Measurements from ENCODE around the gene HHEX.
"Not testable (repeated sequence)": the region's sequence is repeated elsewhere in the genome, so short reads cannot be mapped to it uniquely, and the experiment has no call there.

The HHEX gene

DNA sequence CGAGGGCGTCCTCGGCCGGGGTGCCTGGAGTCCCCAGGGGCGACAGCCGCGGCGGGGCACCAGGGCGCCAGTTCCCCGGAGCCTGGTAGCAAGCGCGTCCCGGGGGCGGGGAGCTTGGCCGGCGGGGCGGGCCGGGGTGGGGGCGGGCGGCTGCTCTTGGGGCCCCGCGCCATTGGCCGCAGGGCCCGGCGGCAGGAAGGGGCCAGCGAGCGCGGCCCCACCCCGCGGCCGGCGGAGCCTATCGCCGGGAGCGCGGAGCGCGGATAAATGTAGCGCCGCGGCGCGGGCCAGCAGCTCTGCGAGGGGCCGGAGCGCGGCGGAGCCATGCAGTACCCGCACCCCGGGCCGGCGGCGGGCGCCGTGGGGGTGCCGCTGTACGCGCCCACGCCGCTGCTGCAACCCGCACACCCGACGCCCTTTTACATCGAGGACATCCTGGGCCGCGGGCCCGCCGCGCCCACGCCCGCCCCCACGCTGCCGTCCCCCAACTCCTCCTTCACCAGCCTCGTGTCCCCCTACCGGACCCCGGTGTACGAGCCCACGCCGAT is at the start of gene HHEX:
HHEX (plus strand) TSS at position 293 of the 548 bp plus-strand sequence; CDS start at position 325, 32 bp downstream.
- DNase-seq (ENCODE audit: low spot score), result peak; percentile 60

DNA sequence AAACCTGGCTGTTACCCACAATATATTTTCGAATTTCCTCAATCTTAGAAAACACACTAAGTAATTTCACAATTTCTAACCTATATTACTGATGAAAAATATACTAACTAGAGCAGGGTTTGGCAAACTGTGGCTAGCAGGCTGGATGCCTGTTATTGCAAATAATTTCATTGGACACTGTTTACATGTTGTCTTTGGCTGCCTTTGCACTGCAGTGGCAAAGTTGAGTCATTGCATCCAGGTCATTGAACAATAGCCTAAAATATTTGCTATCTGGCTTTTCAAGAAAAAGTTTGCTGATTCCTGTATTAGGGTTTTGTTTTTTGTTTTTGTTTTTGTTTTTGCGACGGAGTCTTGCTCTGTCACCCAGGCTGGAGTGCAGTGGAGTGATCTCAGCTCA is 49.6 kb upstream of the HHEX start:
- no peak for DNase-seq (ENCODE audit: low spot score)

DNA sequence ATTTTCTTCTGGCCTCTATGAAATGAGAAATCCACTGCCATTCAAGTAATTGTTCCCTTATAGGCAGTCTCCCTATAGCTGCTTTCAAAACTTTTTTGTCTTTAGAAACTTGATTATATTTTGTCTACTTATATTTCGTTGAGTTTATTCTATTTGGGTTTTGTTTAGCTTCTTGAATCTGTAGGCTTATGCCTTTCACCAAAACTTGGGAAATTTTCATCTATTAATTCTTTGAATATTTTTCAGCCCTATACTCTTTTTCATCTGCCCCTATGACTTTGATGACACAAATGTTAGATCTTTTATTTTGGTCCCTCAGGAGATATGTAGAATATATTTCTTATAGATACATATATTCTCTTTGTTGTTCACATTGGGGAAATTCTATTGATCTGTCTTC is 48.3 kb upstream of the HHEX start:
- no peak for DNase-seq (ENCODE audit: low spot score)

DNA sequence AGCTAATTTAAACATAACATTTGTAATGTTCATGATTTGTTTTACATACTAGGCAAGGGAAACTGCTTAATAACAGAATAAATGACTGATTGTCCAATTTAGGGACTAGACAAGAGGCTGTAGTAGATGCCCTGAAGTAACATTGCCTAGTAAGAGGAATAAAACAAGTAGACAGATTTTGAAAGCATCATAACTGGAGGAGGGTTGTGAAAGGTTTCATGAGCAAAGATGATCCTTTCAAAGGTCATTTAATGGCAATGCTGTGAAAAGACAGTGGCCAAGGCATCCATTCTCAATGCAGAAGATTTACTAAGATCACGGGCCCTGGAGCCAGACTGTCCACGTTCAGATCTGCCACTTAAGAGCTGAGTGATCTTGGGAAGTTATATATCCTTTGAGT is 44.8 kb upstream of the HHEX start:
- DNase-seq (ENCODE audit: low spot score), result no peak

DNA sequence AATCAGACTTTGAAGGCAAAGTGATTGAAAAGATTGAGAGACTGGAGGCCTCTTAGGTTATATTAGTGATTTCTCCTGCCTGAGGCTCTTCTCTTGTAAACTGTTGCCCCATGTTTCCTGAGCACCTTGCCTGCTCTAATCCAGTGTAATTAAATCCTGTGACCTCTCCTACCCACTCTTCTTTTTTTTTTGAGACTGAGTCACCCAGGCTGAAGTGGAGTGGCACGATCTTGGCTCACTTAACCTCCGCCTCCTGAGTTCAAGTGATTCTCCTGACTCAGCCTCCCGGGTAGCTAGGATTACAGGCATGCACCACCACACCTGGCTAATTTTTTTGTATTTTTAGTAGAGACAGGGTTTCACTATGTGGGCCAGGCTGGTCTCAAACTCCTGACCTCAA is 38.9 kb upstream of the HHEX start:
- DNase-seq (ENCODE audit: low spot score), result not testable (repeated sequence)

DNA sequence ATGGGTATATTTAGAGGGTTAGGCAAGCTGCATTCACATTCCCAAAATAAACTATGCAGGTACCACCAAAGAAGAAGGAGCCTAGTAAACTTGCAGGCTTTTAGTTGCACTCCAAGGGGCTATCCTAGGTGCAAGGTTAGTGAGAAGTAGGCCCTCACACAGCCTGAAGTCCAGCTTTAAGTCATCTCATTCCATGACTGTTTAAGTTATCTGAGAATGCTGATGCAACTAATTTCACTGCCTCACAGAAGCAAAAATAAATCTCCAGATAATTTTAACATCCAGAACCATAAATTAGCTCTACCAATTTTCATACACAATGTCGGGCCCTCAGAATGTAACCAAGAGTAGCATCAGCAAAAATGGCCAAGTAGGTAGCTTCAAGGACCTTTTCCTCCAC is 34.3 kb upstream of the HHEX start:
- no peak for DNase-seq (ENCODE audit: low spot score)

DNA sequence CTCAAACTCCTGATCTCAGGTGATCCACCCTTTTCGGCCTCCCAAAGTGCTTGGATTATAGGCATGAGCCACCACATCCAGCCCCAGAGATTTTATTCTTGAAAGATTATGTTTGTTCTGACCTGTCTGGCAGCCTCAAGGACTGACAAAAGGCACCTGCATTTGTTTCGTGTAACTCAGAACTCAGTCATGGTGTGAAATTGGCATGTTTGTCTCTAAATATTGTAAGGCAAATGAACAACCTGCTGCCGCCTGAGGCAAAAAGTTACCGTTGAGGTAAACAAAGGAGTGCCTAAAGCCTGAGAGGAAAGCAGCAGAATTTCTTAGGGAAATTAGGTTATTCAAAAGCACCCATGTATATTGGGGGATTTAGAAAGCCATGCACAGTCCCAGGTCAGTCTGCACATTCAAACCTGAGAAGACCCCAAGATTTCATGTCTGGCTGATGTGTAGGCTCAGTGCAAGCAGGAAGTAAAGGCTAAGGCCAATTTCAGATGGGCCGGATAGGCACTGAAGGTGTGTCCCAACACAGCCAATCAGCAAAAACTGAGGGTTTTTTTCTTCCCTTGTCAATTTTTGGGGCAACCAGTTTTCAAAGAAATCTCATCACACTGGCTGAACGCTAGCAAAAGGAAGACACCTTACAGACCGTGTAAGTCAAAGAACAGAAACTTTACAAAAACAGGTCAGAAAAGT is 33.3 kb upstream of the HHEX start:
- DNase-seq (ENCODE audit: low spot score), result no peak

DNA sequence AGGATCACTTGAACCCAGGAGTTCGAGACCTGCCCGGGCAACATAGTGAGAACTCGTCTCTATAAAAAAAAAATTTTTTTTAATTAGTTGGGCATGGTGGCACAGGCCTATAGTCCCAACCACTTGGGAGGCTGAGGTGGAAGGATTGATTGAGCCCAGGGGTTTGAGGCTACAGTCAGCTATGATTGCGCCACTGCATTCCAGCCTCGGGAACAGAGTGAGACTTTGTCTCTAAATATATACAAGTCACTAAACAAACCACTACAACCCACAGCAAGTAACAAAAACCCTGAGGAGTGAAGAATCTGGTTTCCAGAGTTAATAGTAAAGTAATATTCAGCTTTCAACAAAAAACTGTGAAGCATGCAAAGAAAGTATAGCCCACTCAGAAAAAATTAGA is 32.7 kb upstream of the HHEX start:
- no peak for DNase-seq (ENCODE audit: low spot score)

DNA sequence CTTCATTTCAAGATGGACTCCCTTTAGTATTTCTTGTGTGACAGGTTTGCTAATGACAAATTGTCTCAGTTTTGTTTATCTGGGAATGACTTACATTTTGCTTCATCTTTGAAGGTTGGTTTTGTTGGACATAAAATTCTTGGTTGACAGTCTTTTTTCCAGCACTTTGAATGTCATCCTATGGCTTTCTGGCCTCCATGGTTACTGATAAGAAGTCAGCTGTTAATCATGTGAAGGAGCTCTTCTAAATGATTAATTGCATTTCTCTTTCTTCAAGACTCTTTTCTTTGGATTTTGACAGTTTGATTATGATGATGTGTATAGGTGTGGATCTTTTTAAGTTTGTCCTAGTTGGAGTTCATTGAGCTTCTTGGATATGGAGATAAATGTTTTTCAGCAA is 26.9 kb upstream of the HHEX start:
- no peak for DNase-seq (ENCODE audit: low spot score)

DNA sequence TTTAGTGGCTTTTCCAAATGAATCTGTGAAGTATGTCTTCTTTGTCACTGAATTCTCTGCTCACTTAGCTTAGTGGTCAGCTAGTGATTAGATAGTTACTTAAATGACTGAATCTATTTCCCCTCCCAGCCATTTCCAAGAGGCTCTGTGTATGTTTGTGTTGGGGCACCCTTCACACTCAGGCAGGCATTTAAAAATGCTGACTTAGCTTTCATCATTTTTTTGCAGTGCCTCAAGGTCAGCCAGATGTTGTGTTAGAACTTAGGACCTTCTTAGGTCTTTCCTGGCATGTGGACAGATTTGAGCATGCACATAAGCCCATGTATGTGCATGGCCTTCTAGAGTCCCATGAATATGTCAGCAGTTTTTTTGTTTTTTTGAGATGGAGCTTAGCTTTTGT is 25.4 kb upstream of the HHEX start:
- no peak for DNase-seq (ENCODE audit: low spot score)

DNA sequence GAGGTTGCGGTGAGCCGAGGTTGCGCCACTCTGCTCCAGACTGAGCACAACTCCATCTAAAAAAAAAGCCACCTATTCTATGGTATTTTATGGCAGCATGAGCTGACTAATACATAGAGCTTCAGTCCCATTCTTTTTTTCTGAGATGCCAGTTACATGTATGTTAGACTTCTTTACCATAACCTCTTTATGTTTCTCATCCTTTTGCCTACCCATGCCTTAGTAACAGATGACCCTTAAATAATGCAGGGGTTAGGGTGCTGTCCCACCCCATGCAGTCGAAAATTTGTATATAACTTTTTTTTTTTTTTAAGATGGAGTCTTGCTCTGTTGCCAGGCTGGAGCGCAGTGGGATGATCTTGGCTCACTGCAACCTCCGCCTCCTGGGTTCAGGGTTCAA is 22.7 kb upstream of the HHEX start:
- no peak for DNase-seq (ENCODE audit: low spot score)

DNA sequence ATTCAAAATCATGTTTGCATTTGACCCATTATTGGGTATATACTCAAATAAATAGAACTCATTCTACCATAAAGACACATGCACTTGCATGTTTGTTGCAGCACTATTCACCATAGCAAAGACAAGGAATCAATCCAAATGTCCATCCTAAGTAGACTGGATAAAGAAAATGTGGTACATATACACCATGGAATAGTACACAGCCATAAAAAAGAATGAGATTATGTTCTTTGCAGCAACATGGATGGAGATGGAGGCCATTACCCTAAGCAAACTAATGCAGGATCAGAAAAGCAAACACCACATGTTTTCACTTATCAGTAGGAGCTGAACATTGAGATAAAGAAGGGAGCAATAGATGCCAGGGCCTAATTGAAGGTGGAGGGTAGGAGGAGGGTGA is 12.0 kb upstream of the HHEX start:
- DNase-seq (ENCODE audit: low spot score), result no peak

DNA sequence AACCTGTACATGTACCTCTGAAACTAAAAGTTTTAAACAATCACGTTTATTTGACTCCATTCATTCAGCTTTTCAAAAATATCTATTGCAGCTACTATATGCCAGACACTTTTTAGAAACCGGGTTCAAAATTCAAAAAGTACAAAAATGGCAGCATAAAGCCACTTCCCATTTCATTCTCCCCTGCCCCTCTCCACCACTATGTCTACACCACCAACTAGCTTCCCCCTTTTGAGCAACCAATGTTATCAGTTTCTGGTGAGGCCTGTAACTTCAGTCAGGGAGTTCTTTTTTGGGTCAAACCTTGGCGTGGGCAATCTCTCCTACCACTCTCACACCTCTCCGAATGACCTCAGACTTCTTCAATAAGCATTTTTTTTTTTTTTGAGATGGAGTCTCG is 11.5 kb upstream of the HHEX start:
- DNase-seq (ENCODE audit: low spot score), result no peak

DNA sequence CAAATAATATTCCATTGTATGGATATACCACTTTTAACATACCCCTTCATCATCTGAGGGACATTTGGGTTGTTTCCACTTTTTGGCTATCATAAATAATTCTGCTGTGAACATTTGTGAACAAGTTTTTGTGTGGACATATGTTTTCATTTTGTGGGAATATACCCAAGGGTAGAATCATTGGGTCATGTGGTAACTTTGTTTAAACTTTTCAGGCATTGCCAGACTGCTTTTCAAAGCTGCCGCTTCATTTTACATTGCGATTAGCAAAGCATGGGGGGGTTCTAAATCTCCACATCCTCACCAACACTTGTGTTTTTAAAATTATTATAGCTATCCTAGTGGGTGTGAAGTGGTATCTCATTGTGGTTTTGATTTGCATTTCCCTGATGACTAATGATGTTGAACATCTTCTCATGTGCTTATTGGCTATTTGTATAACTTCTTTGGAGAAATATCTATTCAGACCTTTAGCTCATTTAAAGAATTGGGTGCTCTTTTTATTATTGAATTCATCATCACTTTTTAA is 8.4 kb upstream of the HHEX start:
- DNase-seq (ENCODE audit: low spot score), result no peak

DNA sequence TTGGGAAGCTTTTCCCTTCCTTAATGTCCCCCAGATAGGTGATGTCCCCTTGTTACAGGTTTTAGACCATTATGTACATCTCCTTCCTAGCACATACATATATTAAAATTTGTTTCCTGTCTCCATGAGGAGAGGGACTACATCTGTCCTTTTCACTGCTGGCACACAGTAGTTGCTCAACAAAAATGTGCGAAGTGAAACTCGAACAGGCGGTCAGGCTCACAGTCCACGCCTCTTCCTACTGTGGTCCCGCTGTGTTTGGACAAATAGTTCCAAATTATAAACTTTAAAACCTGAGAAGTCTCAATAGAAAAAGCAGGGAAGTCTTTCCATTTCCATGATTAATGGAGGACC is 1.2 kb upstream of the HHEX start:
- no peak for DNase-seq (ENCODE audit: low spot score)

DNA sequence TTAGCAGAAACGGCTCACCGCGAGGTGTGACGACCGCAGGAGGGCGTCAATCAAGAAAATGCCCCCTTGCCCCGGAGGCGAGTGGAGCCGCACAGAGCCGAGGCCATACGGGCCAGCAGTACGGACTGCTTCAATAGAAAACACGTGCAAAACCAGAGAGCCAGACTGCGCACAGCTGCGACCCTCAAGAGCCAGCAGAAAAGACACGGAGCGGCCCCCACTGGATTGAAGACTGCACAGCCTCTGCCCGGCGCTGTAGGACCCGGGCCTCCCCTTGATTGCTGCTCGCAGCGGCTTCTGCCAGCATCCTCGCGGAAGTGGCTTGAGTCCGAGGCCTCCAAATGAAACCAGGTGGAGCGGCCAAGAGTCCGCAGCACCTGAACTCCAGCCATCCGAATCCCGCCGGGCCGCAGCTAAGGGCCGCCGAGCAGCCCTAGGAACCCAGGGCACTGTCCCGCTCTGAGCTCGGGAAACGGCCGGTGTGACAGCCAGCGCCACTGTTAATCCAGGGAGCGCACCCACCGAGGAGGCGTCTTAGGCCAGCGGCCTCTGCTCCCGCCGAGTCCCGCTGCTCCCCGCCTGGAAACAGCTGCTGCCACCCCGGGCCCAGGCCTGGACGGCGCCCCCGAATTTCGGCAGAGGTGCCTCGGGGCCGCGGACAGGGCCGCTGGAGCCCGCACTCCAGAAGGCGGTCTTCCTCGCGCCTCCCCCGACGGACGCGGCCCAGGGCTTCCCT is 660 bp upstream of the HHEX start:
- no peak for DNase-seq (ENCODE audit: low spot score)

DNA sequence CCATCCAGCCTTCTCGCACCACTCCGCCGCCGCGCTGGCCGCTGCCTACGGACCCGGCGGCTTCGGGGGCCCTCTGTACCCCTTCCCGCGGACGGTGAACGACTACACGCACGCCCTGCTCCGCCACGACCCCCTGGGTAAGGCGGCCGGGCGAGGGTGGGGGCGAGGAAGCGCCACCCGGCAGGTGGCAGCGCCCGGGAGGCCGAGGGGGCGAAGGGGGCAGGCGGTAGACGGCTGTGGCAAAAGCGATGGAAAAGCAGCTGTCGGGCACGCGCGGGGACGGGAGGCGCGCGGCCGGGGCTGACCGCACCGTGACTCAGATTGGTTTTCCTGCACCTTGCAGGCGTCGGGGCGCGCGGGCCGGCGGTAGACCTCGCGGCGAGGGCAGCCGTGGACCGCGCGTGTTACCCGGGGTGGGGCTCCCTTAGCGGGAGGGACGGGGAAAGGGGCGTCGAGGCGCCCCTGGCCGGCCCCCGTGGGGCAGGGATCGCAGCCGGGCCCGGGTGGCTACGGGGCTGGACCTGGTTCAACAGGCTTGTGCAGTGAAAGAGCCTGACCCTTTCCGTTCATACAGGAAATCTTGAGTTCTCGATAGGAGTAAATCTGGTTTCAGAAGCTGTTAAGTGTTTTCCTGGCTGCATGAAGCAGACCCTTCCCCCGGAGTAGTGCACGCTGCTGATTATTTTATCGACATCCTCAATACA is 608 bp downstream of the HHEX start:
- DNase-seq (ENCODE audit: low spot score), result no peak

DNA sequence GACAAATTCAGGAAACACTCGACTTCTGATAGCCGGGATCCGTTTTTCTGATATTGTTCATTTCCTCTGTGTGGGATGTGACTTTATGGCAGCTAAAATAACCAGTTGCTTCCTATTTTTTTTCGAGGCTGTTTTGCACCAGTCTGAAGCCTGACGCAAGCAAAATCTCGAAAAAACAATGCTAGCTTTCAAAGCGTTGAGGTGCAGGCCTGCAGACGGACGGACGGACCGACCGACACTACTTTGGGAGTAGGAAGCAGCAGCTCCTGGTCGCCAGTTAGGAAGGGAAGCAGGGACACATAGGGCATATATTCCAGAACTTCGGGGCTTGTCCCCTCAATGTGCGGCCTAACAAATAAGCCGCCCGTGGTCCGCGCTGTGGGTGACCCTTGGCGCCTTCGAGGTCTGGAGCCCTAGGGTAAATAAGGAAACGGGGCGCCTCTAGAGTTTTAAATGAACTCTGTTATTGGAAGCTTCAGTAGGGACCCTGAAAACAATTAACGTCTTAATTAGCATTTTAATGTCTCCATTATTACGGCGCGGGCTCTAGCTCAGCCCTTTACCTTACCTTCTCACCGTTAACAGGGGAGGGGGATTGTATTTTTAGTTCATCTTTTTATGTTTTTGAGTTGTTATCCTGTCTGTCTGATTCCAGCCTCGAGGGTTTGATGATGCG is 1.3 kb downstream of the HHEX start:
- DNase-seq (ENCODE audit: low spot score), result no peak

DNA sequence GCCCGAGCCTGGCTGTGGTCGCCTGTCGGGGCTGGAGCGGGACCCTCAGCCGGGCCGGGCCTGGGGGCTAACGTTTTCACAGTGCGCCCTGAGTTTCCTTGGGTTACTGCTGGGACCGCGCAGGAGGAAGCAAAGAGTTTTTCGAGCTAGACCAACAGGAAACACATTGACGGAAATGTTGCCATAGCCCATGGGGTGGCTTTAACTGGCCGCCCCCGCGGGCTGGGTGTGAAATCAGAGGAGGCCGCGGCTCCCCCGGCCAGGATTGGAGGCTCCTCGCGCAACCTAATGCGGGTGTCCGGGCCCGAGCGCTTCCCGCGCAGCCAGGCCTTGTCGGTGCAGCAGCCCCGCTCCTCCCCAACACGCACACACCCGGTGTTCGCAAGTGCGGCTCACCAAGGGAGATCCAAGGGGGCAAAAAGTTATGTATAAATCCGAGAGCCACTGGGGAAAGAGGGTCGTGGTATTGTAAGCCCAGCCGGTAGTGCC is 1.9 kb downstream of the HHEX start:
- no peak for DNase-seq (ENCODE audit: low spot score)

DNA sequence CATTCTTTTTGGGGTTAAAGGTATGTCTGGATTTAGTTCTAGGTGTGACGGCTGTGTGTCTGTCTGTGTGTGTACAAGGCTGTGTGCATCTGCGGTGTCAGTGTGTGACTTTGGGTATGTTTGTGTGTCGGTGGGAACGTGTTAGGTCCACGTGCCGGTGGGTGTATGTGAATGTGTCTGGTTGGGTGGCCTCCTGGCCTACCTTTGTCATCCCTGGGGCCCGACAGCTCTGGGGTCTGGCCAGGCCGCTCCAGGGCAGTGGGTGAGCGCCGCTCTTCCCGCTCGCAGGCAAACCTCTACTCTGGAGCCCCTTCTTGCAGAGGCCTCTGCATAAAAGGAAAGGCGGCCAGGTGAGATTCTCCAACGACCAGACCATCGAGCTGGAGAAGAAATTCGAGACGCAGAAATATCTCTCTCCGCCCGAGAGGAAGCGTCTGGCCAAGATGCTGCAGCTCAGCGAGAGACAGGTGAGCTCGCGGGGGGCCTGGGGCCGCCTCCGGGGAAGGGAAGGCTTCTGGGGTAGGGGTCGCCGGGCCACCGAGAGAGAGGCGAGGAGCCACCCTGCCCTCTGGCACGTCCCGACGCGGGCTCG is 2.4 kb downstream of the HHEX start:
- no peak for DNase-seq (ENCODE audit: low spot score)

DNA sequence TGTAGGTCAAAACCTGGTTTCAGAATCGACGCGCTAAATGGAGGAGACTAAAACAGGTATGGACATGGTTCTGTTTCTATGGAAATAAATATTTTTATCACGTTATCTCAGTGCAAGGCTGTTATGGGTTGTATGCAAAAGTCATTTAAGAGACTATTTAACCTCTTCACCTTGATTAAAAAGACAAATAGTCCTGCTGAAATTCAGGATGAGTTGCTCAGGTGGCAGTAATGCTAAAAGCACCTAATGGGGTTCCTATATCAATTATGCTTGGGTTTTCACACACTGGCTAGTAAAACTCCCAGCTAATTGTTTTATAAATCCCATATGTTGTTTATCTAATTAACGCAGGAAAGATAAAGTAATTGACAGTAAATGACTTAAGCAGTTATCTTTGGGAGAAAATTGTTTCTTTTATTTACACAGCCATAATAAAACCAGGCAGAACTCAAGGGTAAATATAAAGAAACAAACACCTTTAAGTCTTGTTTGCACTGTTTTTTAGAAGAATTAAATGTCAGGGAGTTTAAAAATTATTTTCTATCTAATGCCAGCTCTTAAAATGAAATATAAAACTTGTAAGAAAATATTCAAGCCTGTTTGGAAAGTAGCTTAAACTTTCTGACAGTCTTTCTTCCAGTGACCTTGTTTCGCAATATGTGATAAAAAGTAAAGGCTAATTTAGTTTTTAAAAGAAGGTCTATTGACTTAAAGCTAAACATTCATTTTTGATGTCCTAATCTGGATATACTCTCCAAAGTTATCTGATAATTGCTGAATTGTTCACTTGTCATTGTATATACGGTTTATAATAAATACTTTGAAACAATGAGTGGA is 3.2 kb downstream of the HHEX start:
- DNase-seq (ENCODE audit: low spot score), result no peak

All from hematopoietic multipotent progenitor cell treated with erythropoietin and hydrocortisone succinate and interleukin-3 and kit ligand, for 15 days (in vitro differentiated cells).